ENCODE measurements around the gene PSD2. TPM values are rescaled to one million over a fixed set of nuclear protein-coding genes. Genes with fewer than 3 reads are reported as not detected.

PSD2 gene
- total and polyA plus RNA-seq, 2 experiments from 2014 or later, result under 0.01 TPM; not detected in 1

- no peaks in the 10 kb centered on the region for H3K9me3 ChIP-seq (ENCODE audit: low read depth)
- H3K9me2 ChIP-seq (ENCODE audit: insufficient read depth), result no peaks in the 10 kb centered on the region
- H3K4me1 ChIP-seq (ENCODE audit: insufficient read depth), result no peaks in the 10 kb centered on the region
- H2AFZ ChIP-seq, result no peak overlapping the region
- H3K27ac ChIP-seq, result no peak overlapping the region
- H3K79me2 ChIP-seq (ENCODE audit: insufficient read depth), result no peaks in the 10 kb centered on the region
- H3F3A ChIP-seq (ENCODE audit: insufficient read depth), result no peaks in the 10 kb centered on the region
- TF ChIP-seq EZH2 (IDR thresholded peaks at IDR 0.05; ENCODE audit: insufficient read depth, poor library complexity, severe bottlenecking) (no peak), EZH2phosphoT487 (IDR thresholded peaks at IDR 0.05; ENCODE audit: insufficient read depth, low read depth) (no peak)
- no peak overlapping the region for H3K4me3 ChIP-seq
- no peaks in the 10 kb centered on the region for H3K36me3 ChIP-seq (ENCODE audit: low read depth)
- H4K20me1 ChIP-seq (ENCODE audit: insufficient read depth), result no peaks in the 10 kb centered on the region
- WGBS, 2 experiments (ENCODE audit: low coverage in 1 of 2, low lambda C conversion rate in 2 of 2, missing lambda C conversion rate in 2 of 2), result 61 to 72% methylated on average over 12 to 14 of the region's 14 CpGs
- H3K9ac ChIP-seq, result no peak overlapping the region
- H3K4me2 ChIP-seq (ENCODE audit: unreplicated experiment), result no peak overlapping the region
- peaks cover 18% of the 10 kb centered on the region; the same call in 1 of the 2 replicates for H3K27me3 ChIP-seq (replicated peaks; ENCODE audit: insufficient read depth)
- no peak for DNase-seq
- in situ Hi-C loops (cut with MboI), result no loop called here
Measured at GRCh38 chr5:139814191-139814601, 18.6 kb downstream of the PSD2 start.

- Histone ChIP-seq H3K27ac (no peak overlapping the region), H3K4me1 (ENCODE audit: insufficient read depth) (no peaks in the 10 kb centered on the region), H3K9me3 (ENCODE audit: low read depth) (no peaks in the 10 kb centered on the region), H3K9ac (no peak overlapping the region), H3K79me2 (ENCODE audit: insufficient read depth) (no peaks in the 10 kb centered on the region), H3K4me2 (ENCODE audit: unreplicated experiment) (no peak overlapping the region), H3K4me3 (no peak overlapping the region), H3F3A (ENCODE audit: insufficient read depth) (no peaks in the 10 kb centered on the region), H3K9me2 (ENCODE audit: insufficient read depth) (no peaks in the 10 kb centered on the region), H3K27me3 (replicated peaks; ENCODE audit: insufficient read depth) (peaks cover 22% of the 10 kb centered on the region; the same call in 1 of the 2 replicates), H2AFZ (no peak overlapping the region), H4K20me1 (ENCODE audit: insufficient read depth) (no peaks in the 10 kb centered on the region), H3K36me3 (ENCODE audit: low read depth) (no peaks in the 10 kb centered on the region)
- in situ Hi-C loops (cut with MboI), result no loop called here
- 52 to 68% methylated on average over 9 to 11 of the region's 11 CpGs for WGBS, 2 experiments (ENCODE audit: low coverage in 1 of 2, low lambda C conversion rate in 2 of 2, missing lambda C conversion rate in 2 of 2)
- TF ChIP-seq EZH2 (IDR thresholded peaks at IDR 0.05; ENCODE audit: insufficient read depth, poor library complexity, severe bottlenecking) (no peak), EZH2phosphoT487 (IDR thresholded peaks at IDR 0.05; ENCODE audit: insufficient read depth, low read depth) (no peak)
- DNase-seq, result no peak
Measured at GRCh38 chr5:139814704-139815280, 19.2 kb downstream of the PSD2 start.

- in situ Hi-C loops (cut with MboI), result no loop called here
- H3K79me2 ChIP-seq (ENCODE audit: insufficient read depth), result no peaks in the 10 kb centered on the region
- no peaks in the 10 kb centered on the region for H3K4me1 ChIP-seq (ENCODE audit: insufficient read depth)
- 8 to 9% methylated on average over 12 of the region's 12 CpGs for WGBS, 2 experiments (ENCODE audit: low coverage in 1 of 2, low lambda C conversion rate in 2 of 2, missing lambda C conversion rate in 2 of 2)
- H3K27ac ChIP-seq, result no peak overlapping the region
- DNase-seq, result no peak
- no peaks in the 10 kb centered on the region for H3K9me3 ChIP-seq (ENCODE audit: low read depth)
- no peak overlapping the region for H2AFZ ChIP-seq
- no peak overlapping the region for H3K9ac ChIP-seq
- TF ChIP-seq EZH2 (IDR thresholded peaks at IDR 0.05; ENCODE audit: insufficient read depth, poor library complexity, severe bottlenecking) (no peak), EZH2phosphoT487 (IDR thresholded peaks at IDR 0.05; ENCODE audit: insufficient read depth, low read depth) (no peak)
- H3K27me3 ChIP-seq (replicated peaks; ENCODE audit: insufficient read depth), result peaks cover 22% of the 10 kb centered on the region; the same call in 1 of the 2 replicates
- no peaks in the 10 kb centered on the region for H3K36me3 ChIP-seq (ENCODE audit: low read depth)
- no peaks in the 10 kb centered on the region for H3F3A ChIP-seq (ENCODE audit: insufficient read depth)
- H3K4me2 ChIP-seq (ENCODE audit: unreplicated experiment), result no peak overlapping the region
- no peaks in the 10 kb centered on the region for H4K20me1 ChIP-seq (ENCODE audit: insufficient read depth)
- no peaks in the 10 kb centered on the region for H3K9me2 ChIP-seq (ENCODE audit: insufficient read depth)
- no peak overlapping the region for H3K4me3 ChIP-seq
Measured at GRCh38 chr5:139816566-139816965, 21.0 kb downstream of the PSD2 start.

- Histone ChIP-seq H3F3A (ENCODE audit: insufficient read depth) (no peaks in the 10 kb centered on the region), H3K36me3 (ENCODE audit: low read depth) (no peaks in the 10 kb centered on the region), H3K4me3 (no peak overlapping the region), H2AFZ (no peak overlapping the region), H4K20me1 (ENCODE audit: insufficient read depth) (no peaks in the 10 kb centered on the region), H3K79me2 (ENCODE audit: insufficient read depth) (no peaks in the 10 kb centered on the region), H3K9me2 (ENCODE audit: insufficient read depth) (no peaks in the 10 kb centered on the region), H3K4me1 (ENCODE audit: insufficient read depth) (no peaks in the 10 kb centered on the region), H3K27ac (no peak overlapping the region), H3K4me2 (ENCODE audit: unreplicated experiment) (no peak overlapping the region), H3K27me3 (replicated peaks; ENCODE audit: insufficient read depth) (peaks cover 22% of the 10 kb centered on the region; the same call in 1 of the 2 replicates), H3K9ac (no peak overlapping the region), H3K9me3 (ENCODE audit: low read depth) (no peaks in the 10 kb centered on the region)
- 56 to 58% methylated on average over 8 of the region's 8 CpGs for WGBS, 2 experiments (ENCODE audit: low coverage in 1 of 2, low lambda C conversion rate in 2 of 2, missing lambda C conversion rate in 2 of 2)
- DNase-seq, result no peak
- TF ChIP-seq EZH2 (IDR thresholded peaks at IDR 0.05; ENCODE audit: insufficient read depth, poor library complexity, severe bottlenecking) (no peak), EZH2phosphoT487 (IDR thresholded peaks at IDR 0.05; ENCODE audit: insufficient read depth, low read depth) (no peak)
- in situ Hi-C loops (cut with MboI), result no loop called here
Measured at GRCh38 chr5:139817362-139817761, 21.8 kb downstream of the PSD2 start.

Data from GM23248 (cell line).